Measurements from ENCODE around the gene MX2. TPM values are rescaled to one million over a fixed set of nuclear protein-coding genes. Genes with fewer than 3 reads are reported as not detected.
"Not testable (repeated sequence)": the region's sequence is repeated elsewhere in the genome, so short reads cannot be mapped to it uniquely, and the experiment has no call there.

The MX2 gene
- total RNA-seq, 4 donors from 2014 or later: 0.29 to 19.0 (median 8.2) TPM

DNA sequence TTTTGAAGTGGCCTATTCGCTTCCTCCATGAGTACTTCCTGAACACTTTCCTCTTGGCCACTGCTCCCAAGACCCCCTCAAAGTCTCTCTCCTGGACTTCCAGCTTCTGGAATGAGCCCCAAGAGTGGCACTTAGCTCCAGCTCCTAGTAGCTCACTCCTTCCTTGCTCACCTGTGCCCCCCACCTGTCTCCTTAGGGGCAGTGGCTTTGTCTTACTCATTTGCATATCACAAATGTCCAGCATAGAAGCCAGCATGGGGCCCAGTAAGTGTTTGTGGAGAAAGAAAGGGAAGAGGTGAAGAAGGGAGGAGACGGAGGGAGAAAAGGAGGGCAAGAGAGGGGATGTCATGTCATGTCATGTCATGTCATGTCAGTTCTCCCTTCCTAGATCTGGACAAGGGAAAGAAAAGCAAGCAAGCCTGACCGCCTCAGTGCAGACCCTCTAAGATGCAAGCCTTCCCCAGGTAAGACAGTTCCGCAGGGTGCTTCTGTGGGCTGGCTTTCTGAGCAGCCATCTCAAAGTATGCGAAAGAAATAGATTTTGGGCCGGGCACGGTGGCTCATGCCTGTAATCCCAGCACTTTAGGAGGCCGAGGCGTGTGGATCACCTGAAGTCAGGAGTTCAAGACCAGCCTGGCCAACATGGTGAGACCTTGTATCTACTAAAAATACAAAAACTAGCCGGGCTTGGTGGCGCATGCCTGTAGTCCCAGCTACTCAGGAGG is 57.3 kb downstream of the MX2 start:
- no peak overlapping the region for H3K4me3 ChIP-seq
- H3K36me3 ChIP-seq: no peaks in the 10 kb centered on the region
- H3K27ac ChIP-seq: peak overlapping the region; percentile 89 to 98
- TF ChIP-seq, protein P1, sequence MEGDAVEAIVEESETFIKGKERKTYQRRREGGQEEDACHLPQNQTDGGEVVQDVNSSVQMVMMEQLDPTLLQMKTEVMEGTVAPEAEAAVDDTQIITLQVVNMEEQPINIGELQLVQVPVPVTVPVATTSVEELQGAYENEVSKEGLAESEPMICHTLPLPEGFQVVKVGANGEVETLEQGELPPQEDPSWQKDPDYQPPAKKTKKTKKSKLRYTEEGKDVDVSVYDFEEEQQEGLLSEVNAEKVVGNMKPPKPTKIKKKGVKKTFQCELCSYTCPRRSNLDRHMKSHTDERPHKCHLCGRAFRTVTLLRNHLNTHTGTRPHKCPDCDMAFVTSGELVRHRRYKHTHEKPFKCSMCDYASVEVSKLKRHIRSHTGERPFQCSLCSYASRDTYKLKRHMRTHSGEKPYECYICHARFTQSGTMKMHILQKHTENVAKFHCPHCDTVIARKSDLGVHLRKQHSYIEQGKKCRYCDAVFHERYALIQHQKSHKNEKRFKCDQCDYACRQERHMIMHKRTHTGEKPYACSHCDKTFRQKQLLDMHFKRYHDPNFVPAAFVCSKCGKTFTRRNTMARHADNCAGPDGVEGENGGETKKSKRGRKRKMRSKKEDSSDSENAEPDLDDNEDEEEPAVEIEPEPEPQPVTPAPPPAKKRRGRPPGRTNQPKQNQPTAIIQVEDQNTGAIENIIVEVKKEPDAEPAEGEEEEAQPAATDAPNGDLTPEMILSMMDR (IDR thresholded peaks at IDR 0.05): no peak
- TF ChIP-seq POLR2A (IDR thresholded peaks at IDR 0.05): no peak
- DNase-seq: no peak
- H3K4me1 ChIP-seq: no peaks in the 10 kb centered on the region
- no peaks in the 10 kb centered on the region for H3K9me3 ChIP-seq
- no peaks in the 10 kb centered on the region for H3K27me3 ChIP-seq
- intact Hi-C loops (cut with DNase I; ENCODE audit: low total_unique reads): no loop called here

DNA sequence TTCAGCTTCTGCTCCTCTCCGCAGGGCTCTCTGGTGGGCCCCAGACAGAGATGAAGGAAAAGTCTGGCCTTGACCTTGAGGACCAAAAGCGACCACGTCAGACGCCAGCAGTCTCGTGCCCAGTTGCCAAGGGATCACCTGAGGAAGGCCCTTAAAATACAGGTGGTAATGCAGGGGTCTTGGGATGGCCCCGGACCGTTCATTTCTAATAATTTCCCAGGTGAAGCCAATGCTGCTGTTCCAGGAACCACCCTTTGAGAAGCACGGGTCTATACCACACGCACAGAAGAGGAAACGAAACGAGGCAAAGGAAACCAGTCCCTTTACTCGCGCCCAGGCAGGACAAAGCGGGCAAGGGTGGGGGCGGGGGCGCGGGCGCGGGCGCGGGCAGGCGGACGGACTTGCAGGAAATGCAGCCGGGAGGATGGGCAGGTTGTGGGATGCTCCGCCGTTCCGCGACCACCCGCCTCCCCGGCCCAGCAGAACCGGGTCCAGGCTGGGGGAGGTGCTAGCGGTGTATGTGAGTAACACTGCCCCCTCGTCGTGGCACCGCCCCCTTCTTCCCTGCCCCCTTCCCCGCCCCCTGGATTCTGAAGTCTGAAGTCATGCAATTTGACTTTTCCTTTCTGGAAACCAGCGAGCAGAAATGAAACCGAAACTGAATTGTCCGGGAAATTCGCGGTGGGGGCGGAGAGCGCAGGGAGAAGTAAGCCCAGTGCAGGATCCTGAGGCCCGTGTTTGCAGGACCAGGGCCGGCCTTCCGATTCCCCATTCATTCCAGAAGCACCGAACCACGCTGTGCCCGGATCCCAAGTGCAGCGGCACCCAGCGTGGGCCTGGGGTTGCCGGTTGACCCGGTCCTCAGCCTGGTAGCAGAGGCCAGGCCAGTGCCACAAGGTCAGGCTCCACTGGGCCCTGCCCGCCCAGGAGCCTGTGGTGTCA is 58.4 kb downstream of the MX2 start:
- Histone ChIP-seq H3K27me3 (no peaks in the 10 kb centered on the region), H3K4me1 (no peaks in the 10 kb centered on the region), H3K4me3 (peak overlapping the region; percentile 57 to 80), H3K36me3 (no peaks in the 10 kb centered on the region), H3K27ac (peak overlapping the region; percentile 89 to 98), H3K9me3 (no peaks in the 10 kb centered on the region)
- intact Hi-C loops (cut with DNase I; ENCODE audit: low total_unique reads): loop anchor here (10.0 kb wide), 1 partner anchor 255 kb away; the partner anchor contains the start of gene BACE2
- peak; percentile 89 to 91 for DNase-seq
- TF ChIP-seq, protein P1 (IDR thresholded peaks at IDR 0.05): no peak
- peak in 1 of 2 donors; percentile 34 for TF ChIP-seq POLR2A (IDR thresholded peaks at IDR 0.05)

DNA sequence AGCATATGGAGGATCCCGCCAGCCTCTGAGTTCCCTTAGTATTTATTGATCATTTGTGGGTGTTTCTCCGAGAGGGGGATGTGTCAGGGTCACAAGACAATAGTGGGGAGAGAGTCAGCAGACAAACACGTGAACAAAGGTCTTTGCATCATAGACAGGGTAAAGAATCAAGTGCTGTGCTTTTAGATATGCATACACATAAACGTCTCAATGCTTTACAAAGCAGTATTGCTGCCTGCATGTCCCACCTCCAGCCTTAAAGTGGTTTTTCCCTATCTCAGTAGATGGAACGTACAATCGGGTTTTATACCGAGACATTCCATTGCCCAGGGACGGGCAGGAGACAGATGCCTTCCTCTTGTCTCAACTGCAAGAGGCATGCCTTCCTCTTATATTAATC is 59.2 kb downstream of the MX2 start:
- H3K9me3 ChIP-seq, H3K4me1 ChIP-seq, H3K27me3 ChIP-seq, H3K36me3 ChIP-seq, DNase-seq: not testable (repeated sequence)
- intact Hi-C loops (cut with DNase I; ENCODE audit: low total_unique reads): loop anchor here (10.0 kb wide), 1 partner anchor 256 kb away; the partner anchor contains the start of gene BACE2
- Histone ChIP-seq H3K27ac (peak overlapping the region; percentile 89 to 98), H3K4me3 (peak overlapping the region; percentile 57 to 80)

DNA sequence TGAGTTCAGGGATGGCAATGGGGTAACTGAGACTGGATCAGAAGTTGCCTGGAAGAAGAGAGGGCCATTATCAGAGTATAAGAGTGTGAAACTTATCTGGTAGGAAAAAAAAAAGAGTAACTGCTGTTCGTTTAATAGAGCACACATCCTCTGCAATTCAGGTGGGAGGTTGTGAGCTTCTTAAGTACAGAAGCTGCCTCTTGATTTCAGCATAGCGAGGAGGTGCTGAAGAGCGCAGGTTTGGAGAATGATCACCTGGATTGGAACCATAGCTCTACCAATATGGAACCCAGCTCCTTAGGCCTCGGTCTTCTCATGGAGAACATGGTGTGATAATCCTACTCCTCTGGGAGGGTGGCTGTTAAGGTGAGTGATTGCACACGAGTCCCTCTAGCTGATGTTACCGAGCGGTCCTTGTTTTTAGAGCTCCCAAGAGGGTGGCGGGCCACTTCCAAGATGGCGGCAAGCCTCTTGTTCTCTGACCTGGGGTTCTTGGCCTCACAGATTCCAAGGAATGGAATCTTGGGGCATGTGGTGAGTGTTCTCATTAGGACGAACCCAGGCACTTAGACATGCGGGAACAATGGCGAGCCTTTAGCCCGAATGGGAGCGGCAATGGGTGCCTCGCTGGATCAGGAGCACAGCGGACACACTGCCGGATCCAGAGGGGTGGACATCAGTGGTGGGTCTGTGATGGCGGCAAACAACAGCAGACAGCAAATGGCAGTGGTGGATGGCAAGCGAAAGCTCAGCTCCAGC is 60.9 kb downstream of the MX2 start:
- no peak for DNase-seq
- H3K27me3 ChIP-seq: no peaks in the 10 kb centered on the region
- intact Hi-C loops (cut with DNase I; ENCODE audit: low total_unique reads): loop anchor here (10.0 kb wide), 1 partner anchor 258 kb away; the partner anchor contains the start of gene BACE2
- TF ChIP-seq, protein P1 (IDR thresholded peaks at IDR 0.05): no peak
- no peak for TF ChIP-seq POLR2A (IDR thresholded peaks at IDR 0.05)
- no peaks in the 10 kb centered on the region for H3K36me3 ChIP-seq
- peak overlapping the region in 1 of 2 donors; percentile 3 for H3K27ac ChIP-seq
- no peaks in the 10 kb centered on the region for H3K4me1 ChIP-seq
- H3K9me3 ChIP-seq: no peaks in the 10 kb centered on the region
- H3K4me3 ChIP-seq: no peak overlapping the region

DNA sequence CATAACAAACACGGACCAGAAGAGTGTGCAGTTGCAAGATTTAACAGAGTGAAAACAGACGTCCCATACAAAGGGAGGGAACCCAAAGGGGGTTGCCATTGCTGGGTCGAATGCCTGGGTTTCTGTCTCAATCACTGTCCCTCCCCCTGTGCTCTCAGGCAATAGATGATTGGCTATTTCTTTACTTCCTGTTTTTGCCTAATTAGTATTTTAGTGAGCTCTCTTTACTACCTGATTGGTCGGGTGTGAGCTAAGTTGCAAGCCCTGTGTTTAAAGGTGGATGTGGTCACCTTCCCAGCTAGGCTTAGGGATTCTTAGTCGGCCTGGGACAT is 61.4 kb downstream of the MX2 start:
- H3K36me3 ChIP-seq, H3K27me3 ChIP-seq, DNase-seq, H3K27ac ChIP-seq, H3K4me3 ChIP-seq, H3K4me1 ChIP-seq, H3K9me3 ChIP-seq: not testable (repeated sequence)
- intact Hi-C loops (cut with DNase I; ENCODE audit: low total_unique reads): loop anchor here (10.0 kb wide), 1 partner anchor 258 kb away; the partner anchor contains the start of gene BACE2
